Glutamatergic neuron (in vitro differentiated cells): ENCODE measurements around the gene MTG1. TPM values are rescaled to one million over a fixed set of nuclear protein-coding genes. Genes with fewer than 3 reads are reported as not detected.
"Not testable (repeated sequence)": the region's sequence is repeated elsewhere in the genome, so short reads cannot be mapped to it uniquely, and the experiment has no call there.

ENCODE experiments used
- DNase-seq: peaks from one replicate; pipeline ENCODE4 v3.0.0; 2022
- H3K27ac Mint-ChIP-seq: one replicate; pipeline ENCODE4 v1.8.0; 2020; ENCODE audit warnings: mild to moderate bottlenecking, mixed read lengths, inconsistent platforms; ENCODE audit not compliant: unreplicated experiment
- H3K27me3 Mint-ChIP-seq: one replicate; pipeline ENCODE4 v1.8.0; 2020; ENCODE audit warnings: mild to moderate bottlenecking, moderate library complexity, mixed read lengths, inconsistent platforms; ENCODE audit not compliant: unreplicated experiment
- H3K36me3 Mint-ChIP-seq: one replicate; pipeline ENCODE4 v1.8.0; 2020; ENCODE audit warnings: mild to moderate bottlenecking, mixed read lengths, inconsistent platforms; ENCODE audit not compliant: unreplicated experiment
- H3K4me1 Mint-ChIP-seq: one replicate; pipeline ENCODE4 v1.8.0; 2020; ENCODE audit warnings: mild to moderate bottlenecking, low read depth, mixed read lengths, inconsistent platforms; ENCODE audit not compliant: unreplicated experiment
- H3K4me3 Mint-ChIP-seq: one replicate; pipeline ENCODE4 v1.8.0; 2020; ENCODE audit warnings: mild to moderate bottlenecking, mixed read lengths, inconsistent platforms; ENCODE audit not compliant: unreplicated experiment
- H3K9me3 Mint-ChIP-seq: one replicate; pipeline ENCODE4 v1.8.0; 2020; ENCODE audit warnings: mild to moderate bottlenecking, moderate library complexity, mixed read lengths, inconsistent platforms; ENCODE audit not compliant: unreplicated experiment
- total RNA-seq: library from RNA; stranded (reverse); fragmentation: NEBNext Ultra II Directional; extraction: Animal tissue kit (Norgen Biotek cat#: 25700); gene quantifications from one replicate; pipeline ENCODE4 v1.2.1, GENCODE V29; 2021; ENCODE audit not compliant: unreplicated experiment
- TF ChIP-seq, protein P1 (sequence below): fragments of 200-600 bp; sonication (generic); IDR thresholded peaks from one replicate; pipeline ENCODE4 v1.5.0; 2021; ENCODE audit not compliant: partially characterized antibody, unreplicated experiment

Gene MTG1
- total RNA-seq, 1 donor from 2014 or later = 76.4 TPM

DNA sequence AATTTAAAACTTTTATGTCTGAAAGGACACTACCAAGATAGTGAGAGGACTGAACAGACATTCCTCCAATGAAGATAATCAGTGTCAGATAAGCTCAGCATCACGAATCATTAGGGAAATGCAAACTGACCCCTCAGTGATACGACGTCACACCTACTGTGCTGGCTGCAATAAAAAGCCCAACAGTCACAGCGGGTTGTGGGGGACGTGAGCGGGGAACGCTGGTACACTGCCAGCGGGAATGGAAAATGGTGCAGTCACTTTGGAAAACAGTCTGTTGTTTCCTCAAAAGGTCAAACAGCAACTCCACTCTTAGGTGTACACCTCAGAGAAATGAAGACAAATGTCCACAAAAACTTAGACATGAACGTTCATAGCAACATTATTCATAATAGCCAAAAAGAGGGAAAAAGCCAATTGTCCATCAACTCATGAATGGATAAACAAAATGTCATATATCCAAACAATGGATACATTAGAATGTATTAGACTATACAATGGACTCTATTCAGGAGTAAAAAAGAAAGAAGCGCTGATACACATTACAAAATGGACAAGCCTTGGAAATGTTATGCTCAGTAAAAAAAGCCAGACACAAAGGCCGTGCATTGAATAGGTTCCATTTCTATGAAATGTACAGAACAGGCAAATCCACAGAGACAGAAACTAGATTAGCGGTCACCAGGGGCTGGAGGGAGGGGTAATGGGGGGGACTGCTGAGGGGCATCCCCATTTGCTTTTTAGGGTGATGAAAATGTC lies 18.4 kb upstream of the MTG1 start:
- TF ChIP-seq, protein P1, sequence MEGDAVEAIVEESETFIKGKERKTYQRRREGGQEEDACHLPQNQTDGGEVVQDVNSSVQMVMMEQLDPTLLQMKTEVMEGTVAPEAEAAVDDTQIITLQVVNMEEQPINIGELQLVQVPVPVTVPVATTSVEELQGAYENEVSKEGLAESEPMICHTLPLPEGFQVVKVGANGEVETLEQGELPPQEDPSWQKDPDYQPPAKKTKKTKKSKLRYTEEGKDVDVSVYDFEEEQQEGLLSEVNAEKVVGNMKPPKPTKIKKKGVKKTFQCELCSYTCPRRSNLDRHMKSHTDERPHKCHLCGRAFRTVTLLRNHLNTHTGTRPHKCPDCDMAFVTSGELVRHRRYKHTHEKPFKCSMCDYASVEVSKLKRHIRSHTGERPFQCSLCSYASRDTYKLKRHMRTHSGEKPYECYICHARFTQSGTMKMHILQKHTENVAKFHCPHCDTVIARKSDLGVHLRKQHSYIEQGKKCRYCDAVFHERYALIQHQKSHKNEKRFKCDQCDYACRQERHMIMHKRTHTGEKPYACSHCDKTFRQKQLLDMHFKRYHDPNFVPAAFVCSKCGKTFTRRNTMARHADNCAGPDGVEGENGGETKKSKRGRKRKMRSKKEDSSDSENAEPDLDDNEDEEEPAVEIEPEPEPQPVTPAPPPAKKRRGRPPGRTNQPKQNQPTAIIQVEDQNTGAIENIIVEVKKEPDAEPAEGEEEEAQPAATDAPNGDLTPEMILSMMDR = no peak
- Mint-ChIP-seq H3K36me3 (peaks cover 8% of the 10 kb centered on the region), H3K27ac (no peak overlapping the region), H3K4me3 (no peak overlapping the region), H3K9me3 (peaks cover 11% of the 10 kb centered on the region), H3K27me3 (peaks cover 16% of the 10 kb centered on the region), H3K4me1 (peaks cover 6% of the 10 kb centered on the region)
- DNase-seq = no peak

DNA sequence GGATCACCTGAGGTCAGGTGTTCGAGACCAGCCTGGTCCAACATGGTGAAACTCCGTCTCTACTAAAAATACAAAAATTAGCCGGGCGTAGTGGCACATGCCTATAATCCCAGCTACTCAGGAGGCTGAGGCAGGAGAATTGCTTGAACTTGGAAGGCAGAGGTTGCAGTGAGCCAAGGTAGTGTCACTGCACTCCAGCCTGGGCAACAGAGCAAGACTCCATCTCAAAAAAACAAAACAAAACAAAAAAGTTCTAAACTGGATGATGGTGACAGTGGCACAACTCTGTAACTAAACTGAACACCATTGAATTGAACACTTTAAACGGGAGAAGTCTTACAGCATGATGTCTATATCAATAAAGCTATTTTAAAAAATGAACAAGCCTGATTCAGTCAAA lies 17.8 kb upstream of the MTG1 start:
- Mint-ChIP-seq H3K27me3 (peaks cover 18% of the 10 kb centered on the region), H3K9me3 (peaks cover 11% of the 10 kb centered on the region), H3K27ac (peak overlapping the region; percentile 56)
- not testable (repeated sequence) for H3K4me1 Mint-ChIP-seq, H3K36me3 Mint-ChIP-seq, H3K4me3 Mint-ChIP-seq, DNase-seq

DNA sequence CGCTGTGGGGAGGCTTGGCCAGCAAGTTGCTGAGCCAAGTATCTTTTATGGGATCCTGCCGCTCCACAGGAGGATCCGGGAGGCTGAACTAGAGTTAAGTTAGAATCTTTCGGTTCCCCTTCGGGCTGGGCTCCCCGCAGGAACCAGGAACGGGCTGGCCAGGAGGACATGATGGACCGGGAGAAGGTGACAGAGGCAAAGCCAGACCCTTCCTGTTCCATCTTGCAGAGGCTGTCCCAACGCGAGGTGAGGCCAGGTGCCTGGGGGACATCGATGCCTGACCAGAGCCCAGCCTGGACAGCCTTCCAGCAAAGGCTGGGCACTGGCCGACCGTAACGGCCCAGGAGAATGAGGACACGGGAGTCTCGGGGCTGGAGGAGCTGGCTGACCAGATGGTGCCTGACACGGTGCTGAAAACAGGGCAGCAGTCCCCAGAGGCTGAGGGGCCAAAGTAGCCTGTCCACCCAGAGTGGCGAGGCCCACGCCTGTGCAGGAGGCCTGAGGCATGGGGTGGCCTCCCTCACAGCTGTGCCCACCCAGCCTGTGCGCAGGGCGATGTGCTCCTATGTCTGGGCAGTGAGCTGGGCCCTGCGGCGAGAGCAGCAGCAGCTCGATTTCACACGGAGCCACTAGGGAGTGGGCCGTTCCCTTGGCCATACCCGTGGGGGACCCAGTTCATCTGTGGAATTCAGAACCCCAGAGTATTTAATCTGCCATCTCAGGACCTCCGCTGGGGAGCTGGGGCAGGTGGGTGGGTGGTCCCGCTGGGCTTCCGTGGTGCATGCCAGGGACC lies 16.7 kb upstream of the MTG1 start:
- peaks cover 11% of the 10 kb centered on the region for H3K9me3 Mint-ChIP-seq
- DNase-seq = no peak
- H3K4me3 Mint-ChIP-seq = no peak overlapping the region
- peaks cover 10% of the 10 kb centered on the region for H3K4me1 Mint-ChIP-seq
- H3K27ac Mint-ChIP-seq = no peak overlapping the region
- peaks cover 18% of the 10 kb centered on the region for H3K27me3 Mint-ChIP-seq
- TF ChIP-seq, protein P1 = no peak
- H3K36me3 Mint-ChIP-seq = peaks cover 8% of the 10 kb centered on the region

DNA sequence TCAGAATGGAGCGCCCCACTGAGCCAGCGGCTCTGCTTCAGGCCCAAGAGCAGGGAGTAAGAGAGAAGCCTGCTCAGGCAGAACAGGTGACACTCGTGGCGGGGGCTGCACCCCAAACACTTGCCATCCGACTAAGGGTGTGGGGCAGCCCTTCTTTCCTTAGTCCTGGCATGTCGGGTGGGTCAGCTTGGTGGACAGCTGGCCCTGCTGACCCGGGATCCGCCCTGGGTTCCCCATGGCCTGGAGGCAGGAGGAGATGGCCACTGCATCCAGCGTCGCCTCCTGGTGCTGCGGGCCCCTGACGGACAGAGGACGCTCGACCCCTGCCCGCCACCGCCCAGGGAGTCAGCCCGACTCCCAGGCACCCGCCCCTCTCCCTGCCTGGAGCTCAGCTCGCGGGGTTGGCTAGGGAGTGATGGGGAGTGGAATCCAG lies 16.1 kb upstream of the MTG1 start:
- no peak overlapping the region for H3K27ac Mint-ChIP-seq
- TF ChIP-seq, protein P1 = no peak

DNA sequence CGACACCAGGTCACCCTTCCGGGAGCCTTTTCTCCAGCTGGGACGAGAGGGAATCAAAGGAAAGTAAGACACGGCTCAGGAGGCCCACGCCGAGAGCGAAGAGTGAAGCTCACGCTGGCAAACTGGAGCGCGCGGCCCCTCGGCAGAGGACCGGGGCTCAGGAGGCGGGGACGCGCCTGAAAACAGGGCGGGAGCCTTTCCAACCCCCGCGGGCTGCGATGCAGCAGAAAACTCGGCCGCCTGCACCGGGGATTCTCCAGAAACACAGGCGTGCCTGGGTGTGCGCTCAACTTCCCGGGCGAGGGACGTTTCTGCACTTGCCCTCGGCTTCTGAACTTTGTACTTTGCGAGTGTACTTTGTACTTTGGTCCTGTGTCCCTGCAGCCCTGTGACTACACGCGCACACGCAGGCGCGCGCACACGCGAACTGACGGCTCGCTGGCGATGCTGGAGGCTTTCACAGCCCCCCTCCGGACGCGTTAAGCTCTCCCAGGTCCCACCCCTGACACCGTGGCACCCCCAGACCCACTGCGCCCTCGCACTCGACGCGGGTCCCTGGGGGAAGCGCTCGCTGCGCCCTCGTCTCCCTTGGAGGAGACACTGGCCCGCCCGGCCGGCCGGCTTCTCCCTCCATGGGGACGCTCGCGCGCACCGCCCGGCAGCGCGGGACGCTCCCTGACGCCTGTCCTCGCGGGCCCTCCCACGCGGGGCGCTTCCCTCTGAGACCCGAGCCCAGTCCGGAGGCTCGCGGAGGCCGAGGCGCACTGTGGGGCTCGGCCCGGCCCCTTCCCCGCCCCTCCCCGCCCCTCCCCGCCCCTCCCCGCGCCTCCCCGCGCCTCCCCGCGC lies 15.5 kb upstream of the MTG1 start:
- TF ChIP-seq, protein P1 = no peak
- peak overlapping the region; percentile 71 for H3K4me3 Mint-ChIP-seq
- DNase-seq = peak; percentile 66
- peaks cover 8% of the 10 kb centered on the region for H3K36me3 Mint-ChIP-seq
- H3K9me3 Mint-ChIP-seq = peaks cover 11% of the 10 kb centered on the region
- peaks cover 18% of the 10 kb centered on the region for H3K27me3 Mint-ChIP-seq
- peaks cover 10% of the 10 kb centered on the region for H3K4me1 Mint-ChIP-seq
- no peak overlapping the region for H3K27ac Mint-ChIP-seq

More for the DNA sequence above, 16.1 kb upstream of the MTG1 start:
- peak overlapping the region; percentile 71 for H3K4me3 Mint-ChIP-seq
- H3K27me3 Mint-ChIP-seq = peaks cover 18% of the 10 kb centered on the region
- peaks cover 11% of the 10 kb centered on the region for H3K9me3 Mint-ChIP-seq
- no peak for DNase-seq
- H3K36me3 Mint-ChIP-seq = peaks cover 8% of the 10 kb centered on the region
- peaks cover 10% of the 10 kb centered on the region for H3K4me1 Mint-ChIP-seq
